MCF 10A (cell line): ENCODE measurements around the gene DIP2A. TPM values are rescaled to one million over a fixed set of nuclear protein-coding genes. Genes with fewer than 3 reads are reported as not detected.

Experiments
- BruUV-seq: library from RNA; stranded (reverse); fragments of 400-500 nt; replicated peaks from 2 replicates; lab custom pipeline; 2021; lab: Mats Ljungman, UMichigan
- CTCF ChIA-PET: fragments of 300-600 bp; sonication (Branson Sonifier 250); formaldehyde crosslinking; extraction: SDS; loops from one replicate; lab custom pipeline; 2021; ENCODE audit warnings: antibody characterized with exemption, inconsistent platforms; lab: Yijun Ruan, JAX
- POLR2A ChIA-PET: fragments of 300-600, 350-650 bp; sonication (Branson Sonifier 250); formaldehyde crosslinking; extraction: SDS; loops from one replicate; lab custom pipeline; 2020; ENCODE audit warnings: antibody characterized with exemption, inconsistent platforms; lab: Yijun Ruan, JAX
- DNase-seq: peaks from one replicate; pipeline ENCODE4 v3.0.0-alpha.2; 2018; ENCODE audit not compliant: unreplicated experiment
- H3K27ac Mint-ChIP-seq: one replicate; pipeline ENCODE4 v1.8.0; 2022; ENCODE audit warnings: mild to moderate bottlenecking, low read depth, mixed read lengths; ENCODE audit not compliant: unreplicated experiment
- H3K27me3 Mint-ChIP-seq: one replicate; pipeline ENCODE4 v1.8.0; 2022; ENCODE audit warnings: mixed read lengths; ENCODE audit not compliant: insufficient read depth, unreplicated experiment
- H3K36me3 Mint-ChIP-seq: one replicate; pipeline ENCODE4 v1.8.0; 2022; ENCODE audit warnings: mild to moderate bottlenecking, moderate library complexity, mixed read lengths; ENCODE audit not compliant: insufficient read depth, unreplicated experiment
- H3K4me1 Mint-ChIP-seq: one replicate; pipeline ENCODE4 v1.8.0; 2022; ENCODE audit warnings: mixed read lengths; ENCODE audit not compliant: insufficient read depth, unreplicated experiment
- H3K4me3 Mint-ChIP-seq: one replicate; pipeline ENCODE4 v1.8.0; 2022; ENCODE audit warnings: mild to moderate bottlenecking, moderate library complexity, mixed read lengths; ENCODE audit not compliant: unreplicated experiment
- H3K9me3 Mint-ChIP-seq: one replicate; pipeline ENCODE4 v1.8.0; 2022; ENCODE audit warnings: mixed read lengths; ENCODE audit not compliant: unreplicated experiment
- intact Hi-C: fragments of 100-400 bp; cut with micrococcal nuclease; formaldehyde crosslinking; loops from 2 replicates; pipeline ENCODE4 v1.14.1; 2022
- total RNA-seq: library from RNA; stranded (reverse); gene quantifications from 2 replicates; pipeline ENCODE4 v1.2.3, GENCODE V29; 2022
- TF ChIP-seq, protein P1 (sequence below): fragments of 200-600 bp; IDR thresholded peaks from one replicate; pipeline ENCODE4 v1.8.0; 2022; ENCODE audit warnings: antibody characterized with exemption, mild to moderate bottlenecking; ENCODE audit not compliant: unreplicated experiment

Gene DIP2A
- total RNA-seq, 1 experiment from 2014 or later = 39.6 TPM

DNA sequence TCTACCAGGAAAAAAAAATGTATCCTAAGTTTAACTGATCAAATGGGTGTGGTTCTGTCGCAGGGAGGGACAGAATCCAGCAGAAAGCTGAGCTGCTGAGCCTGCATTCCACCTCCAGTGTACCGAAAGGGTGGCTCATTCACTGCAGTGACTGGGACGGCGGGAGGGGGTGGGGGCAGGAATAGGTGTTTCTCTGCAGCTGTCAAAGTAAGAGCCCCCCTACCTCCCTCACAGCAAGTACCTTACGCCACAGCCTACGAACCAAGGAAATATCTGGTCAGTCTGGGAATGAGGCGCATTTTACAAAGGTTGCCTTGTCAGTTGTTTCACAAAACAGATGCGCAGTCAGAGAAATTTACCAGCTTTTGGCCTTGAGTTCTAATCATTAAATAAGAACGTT is 144.5 kb downstream of the DIP2A start:
- H3K4me3 Mint-ChIP-seq = no peak overlapping the region
- CTCF ChIA-PET = no interaction called here
- peaks cover under 1% of the 10 kb centered on the region for H3K27me3 Mint-ChIP-seq
- POLR2A ChIA-PET = interaction anchor here (2.6 kb wide), 1 partner anchor 32 kb away, joined by 10 read pairs; the partner anchor contains the start of gene PRMT2
- H3K36me3 Mint-ChIP-seq = no peaks in the 10 kb centered on the region
- BruUV-seq = no TSS peak
- no peaks in the 10 kb centered on the region for H3K9me3 Mint-ChIP-seq
- no peak for DNase-seq
- H3K4me1 Mint-ChIP-seq = no peaks in the 10 kb centered on the region
- intact Hi-C loops = no loop called here
- TF ChIP-seq, protein P1, sequence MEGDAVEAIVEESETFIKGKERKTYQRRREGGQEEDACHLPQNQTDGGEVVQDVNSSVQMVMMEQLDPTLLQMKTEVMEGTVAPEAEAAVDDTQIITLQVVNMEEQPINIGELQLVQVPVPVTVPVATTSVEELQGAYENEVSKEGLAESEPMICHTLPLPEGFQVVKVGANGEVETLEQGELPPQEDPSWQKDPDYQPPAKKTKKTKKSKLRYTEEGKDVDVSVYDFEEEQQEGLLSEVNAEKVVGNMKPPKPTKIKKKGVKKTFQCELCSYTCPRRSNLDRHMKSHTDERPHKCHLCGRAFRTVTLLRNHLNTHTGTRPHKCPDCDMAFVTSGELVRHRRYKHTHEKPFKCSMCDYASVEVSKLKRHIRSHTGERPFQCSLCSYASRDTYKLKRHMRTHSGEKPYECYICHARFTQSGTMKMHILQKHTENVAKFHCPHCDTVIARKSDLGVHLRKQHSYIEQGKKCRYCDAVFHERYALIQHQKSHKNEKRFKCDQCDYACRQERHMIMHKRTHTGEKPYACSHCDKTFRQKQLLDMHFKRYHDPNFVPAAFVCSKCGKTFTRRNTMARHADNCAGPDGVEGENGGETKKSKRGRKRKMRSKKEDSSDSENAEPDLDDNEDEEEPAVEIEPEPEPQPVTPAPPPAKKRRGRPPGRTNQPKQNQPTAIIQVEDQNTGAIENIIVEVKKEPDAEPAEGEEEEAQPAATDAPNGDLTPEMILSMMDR = no peak
- H3K27ac Mint-ChIP-seq = no peak overlapping the region

DNA sequence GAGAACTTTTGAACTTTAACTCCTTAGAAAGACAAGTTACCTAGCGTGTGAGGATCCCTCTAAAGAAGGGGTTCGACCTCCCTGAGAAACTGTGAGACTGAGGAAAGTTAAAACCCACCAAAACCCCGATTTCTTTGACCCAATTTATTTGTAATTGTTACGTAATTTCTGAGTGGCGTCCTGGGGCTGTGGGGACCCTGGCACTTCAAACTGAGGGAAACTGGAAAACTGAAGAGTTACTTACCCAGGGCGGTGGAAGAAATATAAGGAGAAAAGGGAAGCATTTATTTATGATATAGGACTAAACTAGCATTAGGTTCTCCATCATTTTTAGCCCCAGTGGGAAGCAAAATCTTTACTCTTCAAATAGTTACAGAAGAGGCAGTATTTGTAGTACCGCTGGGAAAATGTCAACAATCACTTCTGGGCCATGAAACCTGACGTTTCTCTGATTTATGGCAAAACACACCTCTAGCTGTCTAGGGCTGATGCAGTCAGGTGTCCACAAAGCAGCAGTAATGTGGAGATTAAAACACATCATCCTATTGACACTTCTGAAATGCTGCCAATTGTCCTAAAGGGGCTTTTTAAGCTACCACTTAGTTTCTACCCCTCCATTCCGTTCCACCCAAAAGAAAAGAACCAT is 145.8 kb downstream of the DIP2A start:
- ChIA-PET POLR2A (no interaction called here), CTCF (no interaction called here)
- Mint-ChIP-seq H3K9me3 (no peaks in the 10 kb centered on the region), H3K27ac (no peak overlapping the region), H3K36me3 (no peaks in the 10 kb centered on the region), H3K4me3 (no peak overlapping the region), H3K4me1 (no peaks in the 10 kb centered on the region), H3K27me3 (peaks cover 13% of the 10 kb centered on the region)
- TF ChIP-seq, protein P1 = no peak
- BruUV-seq = no TSS peak
- DNase-seq = no peak
- intact Hi-C loops = no loop called here

DNA sequence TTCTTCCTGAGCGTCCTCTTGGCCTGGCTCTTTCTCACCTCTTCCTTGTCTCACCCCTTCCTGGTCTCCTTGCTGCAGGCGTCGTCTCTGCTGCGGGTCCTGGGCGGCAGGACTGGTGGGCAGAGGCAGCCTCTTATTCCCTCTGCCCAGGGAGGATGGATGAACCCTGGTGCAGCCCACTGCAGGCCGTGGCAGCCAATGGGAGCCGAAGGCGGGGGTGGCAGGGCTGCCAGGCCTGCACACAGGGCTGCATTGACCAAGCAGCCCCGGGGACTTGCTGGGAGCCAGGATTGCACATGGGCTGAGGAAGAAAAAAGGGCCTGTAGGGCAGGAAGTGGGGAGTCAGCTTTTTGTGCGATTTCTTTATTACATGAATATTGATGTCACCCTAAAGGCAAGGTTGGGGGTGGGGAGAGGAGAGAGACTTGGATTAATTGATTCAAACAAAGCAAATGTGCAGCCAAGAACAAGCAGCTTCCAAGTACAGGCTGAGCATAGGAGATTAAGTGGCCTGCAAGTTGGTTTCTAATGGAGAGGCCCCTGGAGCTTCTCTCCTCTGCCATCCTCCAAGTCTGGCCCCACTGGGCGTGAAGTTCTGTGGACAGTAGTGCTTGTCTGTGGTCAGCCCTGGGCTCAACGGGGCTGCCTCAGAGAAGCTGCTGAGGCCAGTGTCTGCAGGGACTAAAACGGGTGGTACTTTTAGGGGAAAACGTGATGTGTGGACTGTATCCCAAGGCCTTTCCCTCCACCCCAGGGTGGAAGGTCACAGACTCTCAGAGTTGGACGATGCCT is 146.5 kb downstream of the DIP2A start, which contains the start of gene S100B:
S100B (minus strand) TSS at position 108 of the 792 bp plus-strand sequence. CDS start 2,667 bp downstream, outside the sequence.
- ChIA-PET POLR2A (no interaction called here), CTCF (no interaction called here)
- peaks cover 20% of the 10 kb centered on the region for H3K27me3 Mint-ChIP-seq
- no peaks in the 10 kb centered on the region for H3K9me3 Mint-ChIP-seq
- no peak within 1 kb of the TSS for H3K4me3 Mint-ChIP-seq
- no peak within 1 kb of the TSS for H3K27ac Mint-ChIP-seq
- TF ChIP-seq, protein P1 = no peak
- BruUV-seq = no TSS peak
- DNase-seq = no peak
- H3K36me3 Mint-ChIP-seq = no peaks in the 10 kb centered on the region
- H3K4me1 Mint-ChIP-seq = no peaks in the 10 kb centered on the region
- intact Hi-C loops = no loop called here

DNA sequence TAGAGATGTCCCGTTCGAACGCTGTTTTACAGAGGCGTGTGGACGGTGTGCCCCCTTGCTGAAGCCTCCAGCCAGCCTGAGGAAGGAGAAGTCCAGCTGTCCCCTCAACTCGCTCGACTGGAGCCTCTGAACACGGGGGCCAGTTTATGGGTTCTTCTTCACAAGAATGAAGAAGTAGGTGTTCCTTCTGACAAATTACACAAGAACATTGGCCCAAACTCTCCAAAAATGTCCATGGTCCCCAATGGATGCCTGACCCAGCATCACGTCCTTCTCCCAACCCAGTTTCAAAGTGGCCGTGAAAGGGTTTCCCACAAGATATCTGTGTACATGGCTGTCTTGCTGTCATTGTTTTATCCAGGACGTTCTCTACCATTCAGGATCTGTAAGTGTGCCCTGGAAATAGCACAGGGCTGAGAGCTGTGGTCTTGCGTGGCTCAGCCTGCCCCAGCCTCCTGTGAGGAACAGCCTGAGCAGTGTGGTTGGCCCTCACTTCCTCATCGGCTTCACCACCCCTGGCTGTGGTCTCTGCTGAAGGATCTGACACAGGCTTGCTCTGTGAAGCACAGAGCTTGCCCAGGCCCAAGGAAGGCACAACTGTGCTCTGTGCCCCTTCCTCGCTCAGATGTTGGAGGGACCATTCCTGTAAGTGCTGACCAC is 147.2 kb downstream of the DIP2A start:
- Mint-ChIP-seq H3K4me1 (no peaks in the 10 kb centered on the region), H3K27me3 (peaks cover 20% of the 10 kb centered on the region), H3K36me3 (no peaks in the 10 kb centered on the region), H3K9me3 (no peaks in the 10 kb centered on the region), H3K4me3 (no peak overlapping the region), H3K27ac (no peak overlapping the region)
- TF ChIP-seq, protein P1 = no peak
- no peak for DNase-seq
- ChIA-PET POLR2A (no interaction called here), CTCF (interaction anchor here (0.6 kb wide), 1 partner anchor 75 kb away, joined by 3 read pairs; no protein-coding TSS in a partner anchor)
- intact Hi-C loops = no loop called here
- BruUV-seq = no TSS peak
